Large intestine (tissue), 3 donors: ENCODE data around the gene CCDC167. TPM values are rescaled to one million over a fixed set of nuclear protein-coding genes. Genes with fewer than 3 reads are reported as not detected.
A peak's percentile ranks its signal among the peaks of the same experiment; 100 is the strongest.
"Not testable (repeated sequence)": the region's sequence is repeated elsewhere in the genome, so short reads cannot be mapped to it uniquely, and the experiment has no call there.

Source experiments
- DNase-seq, 2 donors: peaks; one replicate each; pipeline versions ENCODE4 v3.0.0 to v3.0.0-alpha.2; 2013
- H3K27ac ChIP-seq: one replicate; pipeline ENCODE4 v1.5.1; 2013; ENCODE audit warnings: low read length
- H3K27me3 ChIP-seq: 2 replicates; pipeline ENCODE4 v1.6.1; 2013; ENCODE audit warnings: low read length; ENCODE audit not compliant: control insufficient read depth, insufficient read depth
- H3K36me3 ChIP-seq: 2 replicates; pipeline ENCODE4 v1.6.1; 2013; ENCODE audit warnings: low read length; ENCODE audit not compliant: control insufficient read depth, insufficient read depth
- H3K4me1 ChIP-seq: one replicate; pipeline ENCODE4 v1.6.1; 2013; ENCODE audit warnings: low read length; ENCODE audit not compliant: control insufficient read depth, insufficient read depth
- H3K4me3 ChIP-seq: one replicate; pipeline ENCODE4 v1.5.1; 2013; ENCODE audit warnings: low read length
- H3K9me3 ChIP-seq: one replicate; pipeline ENCODE4 v1.6.1; 2013; ENCODE audit warnings: mild to moderate bottlenecking, low read depth, low read length, moderate library complexity; ENCODE audit not compliant: control insufficient read depth
- WGBS: methylation state at CpG from one replicate; pipeline ENCODE4 v1.1.5; 2013; ENCODE audit warnings: low lambda C conversion rate; ENCODE audit not compliant: insufficient coverage; 5-methylcytosine and 5-hydroxymethylcytosine counted together
- polyA plus RNA-seq: library from polyadenylated mRNA; unstranded; fragments of 120-200 nt; gene quantifications from one replicate; pipeline ENCODE4 v1.2.1, GENCODE V29; 2013

CCDC167 gene
- polyA plus RNA-seq, 1 donor: 18.1 TPM

DNA sequence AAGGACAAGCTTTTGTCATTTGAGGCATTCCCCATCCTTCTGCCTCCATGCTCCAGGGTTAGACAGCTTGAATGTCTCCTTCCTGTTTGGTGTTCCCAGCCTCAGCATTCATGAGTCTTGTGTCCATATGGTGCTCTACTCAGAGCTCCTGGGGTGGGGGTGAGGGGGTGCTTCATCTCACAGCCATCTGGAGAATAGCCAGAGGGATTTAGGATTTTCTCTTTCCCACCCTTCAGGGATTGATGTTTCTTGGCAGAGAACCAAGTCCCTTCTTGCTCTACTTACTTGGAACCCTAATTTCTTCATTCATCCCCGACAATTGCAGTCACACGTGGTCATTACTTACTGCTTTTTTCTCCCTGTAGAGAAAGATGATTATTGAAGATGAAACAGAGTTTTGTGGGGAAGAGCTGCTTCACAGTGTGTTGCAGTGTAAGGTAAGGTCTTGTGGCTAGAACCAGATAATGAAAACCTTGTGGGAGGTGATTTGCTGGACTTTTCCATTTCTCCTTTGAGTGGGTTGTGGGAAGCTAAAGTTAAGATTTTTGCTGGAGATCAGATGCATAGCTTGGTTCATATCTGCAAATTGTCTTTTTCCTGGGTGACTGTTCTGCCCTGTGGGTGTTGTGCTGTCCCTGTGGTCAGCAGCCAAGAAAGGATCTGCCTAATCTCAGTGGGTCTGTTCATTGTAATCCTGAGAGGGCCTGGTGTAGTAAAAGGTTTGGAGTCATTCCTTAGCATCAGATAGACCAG lies 48.1 kb downstream of the CCDC167 start:
- no peaks in the 10 kb centered on the region for H3K27me3 ChIP-seq
- H3K4me3 ChIP-seq: no peak overlapping the region
- WGBS: no CpG with 5 or more reads among the region's 2 CpGs
- no peaks in the 10 kb centered on the region for H3K4me1 ChIP-seq
- no peak overlapping the region for H3K27ac ChIP-seq
- no peaks in the 10 kb centered on the region for H3K9me3 ChIP-seq
- no peak for DNase-seq
- peaks cover 81% of the 10 kb centered on the region for H3K36me3 ChIP-seq

DNA sequence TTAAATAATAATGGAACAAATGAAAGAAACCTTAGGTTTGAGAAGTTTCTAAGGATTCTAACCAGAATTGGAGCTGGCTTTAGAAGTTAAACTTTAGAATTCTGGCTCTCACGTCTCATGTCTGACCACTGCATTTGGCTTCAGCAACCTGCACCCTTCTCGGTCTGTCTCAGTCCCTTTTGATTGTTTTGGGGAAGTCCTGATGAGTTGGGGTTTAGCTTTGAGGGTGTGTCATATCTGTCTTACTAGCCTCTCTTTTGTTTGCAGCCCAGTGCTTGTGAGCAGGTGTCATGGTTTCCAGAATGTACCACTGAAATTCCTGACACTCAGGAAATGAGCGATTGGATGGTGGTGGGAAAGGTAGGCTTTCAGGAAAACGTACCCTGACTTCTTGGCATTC lies 49.7 kb downstream of the CCDC167 start:
- H3K9me3 ChIP-seq: no peaks in the 10 kb centered on the region
- peaks cover 79% of the 10 kb centered on the region for H3K36me3 ChIP-seq
- H3K4me3 ChIP-seq: no peak overlapping the region
- WGBS: no CpG with 5 or more reads among the region's 4 CpGs
- DNase-seq: no peak
- no peaks in the 10 kb centered on the region for H3K4me1 ChIP-seq
- H3K27ac ChIP-seq: no peak overlapping the region
- H3K27me3 ChIP-seq: no peaks in the 10 kb centered on the region

DNA sequence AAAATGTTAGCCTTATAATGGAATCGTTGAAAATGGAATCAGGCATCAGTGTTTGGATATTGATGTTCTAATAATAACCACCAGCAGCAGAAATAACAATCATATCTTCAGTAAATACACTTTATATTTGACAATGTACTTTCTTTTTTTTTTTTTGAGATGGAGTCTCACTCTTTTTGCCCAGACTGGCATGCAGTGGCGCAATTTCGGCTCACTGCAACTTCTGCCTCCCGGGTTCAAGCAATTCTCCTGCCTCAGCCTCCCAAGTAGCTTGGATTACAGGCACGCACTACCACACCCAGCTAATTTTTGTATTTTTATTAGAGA lies 56.5 kb downstream of the CCDC167 start:
- H3K27me3 ChIP-seq, H3K4me3 ChIP-seq, H3K27ac ChIP-seq, H3K4me1 ChIP-seq, DNase-seq, H3K9me3 ChIP-seq: not testable (repeated sequence)
- WGBS: no CpG with 5 or more reads among the region's 5 CpGs
- peaks cover 49% of the 10 kb centered on the region for H3K36me3 ChIP-seq

DNA sequence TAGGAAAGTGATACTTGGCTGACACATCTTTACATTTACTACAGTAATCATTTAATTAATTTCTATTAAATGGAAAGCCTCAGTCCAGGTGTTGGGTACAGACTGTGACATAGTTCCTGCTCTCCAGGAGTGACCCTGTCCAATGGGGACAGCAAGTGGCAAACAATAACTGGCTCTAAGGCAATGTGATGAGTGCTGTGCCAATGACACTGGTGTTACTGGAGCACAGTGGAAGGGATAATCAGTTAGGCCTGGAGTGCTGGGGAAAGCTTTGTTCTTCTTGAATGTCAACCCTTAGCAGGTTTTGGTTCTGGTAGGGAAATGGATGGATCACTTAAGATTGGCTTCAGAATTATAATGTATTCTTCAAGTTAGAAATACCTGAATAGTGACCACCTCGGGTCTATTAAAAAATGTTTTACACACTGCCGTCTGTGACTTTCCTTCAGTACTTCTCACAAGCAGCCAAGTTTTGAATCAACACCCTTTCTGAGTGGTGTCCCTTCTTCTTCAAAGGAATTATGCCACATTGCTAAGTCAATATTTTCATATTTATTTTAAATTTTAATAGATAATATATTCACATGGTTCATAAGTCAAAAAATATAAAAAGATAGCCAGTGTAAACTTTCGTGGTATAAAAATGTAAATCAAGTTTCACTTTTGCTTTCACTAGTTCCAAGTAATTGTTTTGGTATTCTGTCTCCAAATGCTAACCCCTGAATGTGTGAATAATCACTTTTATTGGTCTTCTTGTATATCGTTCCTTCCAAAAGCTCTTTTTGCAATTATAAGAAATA lies 57.1 kb downstream of the CCDC167 start:
- DNase-seq: no peak
- H3K9me3 ChIP-seq: no peaks in the 10 kb centered on the region
- no peaks in the 10 kb centered on the region for H3K27me3 ChIP-seq
- H3K36me3 ChIP-seq: peaks cover 49% of the 10 kb centered on the region
- no peaks in the 10 kb centered on the region for H3K4me1 ChIP-seq
- no peak overlapping the region for H3K27ac ChIP-seq
- no peak overlapping the region for H3K4me3 ChIP-seq
- 92% methylated on average over 2 of the region's 4 CpGs for WGBS

DNA sequence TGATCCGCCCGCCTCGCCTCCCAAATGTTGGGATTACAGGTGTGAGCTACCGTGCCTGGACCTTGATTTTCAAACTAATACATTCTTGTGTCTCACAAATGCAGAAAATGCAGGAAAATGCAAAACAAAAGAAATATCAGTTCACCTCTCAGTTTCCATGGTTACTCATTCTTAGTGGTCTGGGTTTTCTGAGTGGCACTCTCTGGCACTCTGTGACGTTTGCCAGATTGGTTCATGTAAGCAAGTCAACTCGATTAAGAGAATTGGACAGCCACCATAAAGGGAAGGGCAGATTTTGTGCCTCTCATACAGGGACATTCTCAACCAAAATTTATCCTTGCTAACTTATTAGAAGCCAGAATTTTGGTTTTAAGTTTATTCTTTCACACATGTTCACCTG lies 58.0 kb downstream of the CCDC167 start:
- no peak for DNase-seq
- no peaks in the 10 kb centered on the region for H3K9me3 ChIP-seq
- no peaks in the 10 kb centered on the region for H3K27me3 ChIP-seq
- H3K27ac ChIP-seq: no peak overlapping the region
- H3K4me3 ChIP-seq: no peak overlapping the region
- H3K4me1 ChIP-seq: no peaks in the 10 kb centered on the region
- 82% methylated on average over 2 of the region's 6 CpGs for WGBS
- H3K36me3 ChIP-seq: peaks cover 47% of the 10 kb centered on the region

DNA sequence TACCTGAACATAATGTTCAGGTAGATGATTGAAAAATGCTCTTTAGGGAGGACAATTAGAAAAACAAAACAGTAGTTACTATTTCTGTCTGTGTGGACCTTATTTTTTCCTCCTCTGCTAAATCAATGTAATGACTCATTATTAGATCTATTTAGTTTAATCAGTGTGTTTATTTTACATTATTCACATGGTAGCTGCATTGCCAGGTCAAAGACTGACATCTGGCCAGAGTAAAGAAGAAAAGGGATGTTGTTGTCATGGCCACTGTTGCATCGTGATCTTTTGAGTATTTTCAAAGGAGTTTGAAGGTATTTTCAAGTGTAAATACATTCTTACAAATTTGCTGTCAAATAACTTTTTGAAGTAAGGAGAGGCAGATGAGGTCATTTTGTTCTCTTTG lies 60.8 kb downstream of the CCDC167 start:
- no peaks in the 10 kb centered on the region for H3K27me3 ChIP-seq
- peaks cover 46% of the 10 kb centered on the region for H3K36me3 ChIP-seq
- no peaks in the 10 kb centered on the region for H3K4me1 ChIP-seq
- 100% methylated on average over 1 of the region's 1 CpG for WGBS
- no peak overlapping the region for H3K4me3 ChIP-seq
- DNase-seq: no peak
- H3K9me3 ChIP-seq: no peaks in the 10 kb centered on the region
- no peak overlapping the region for H3K27ac ChIP-seq

GRCh38 chr6:37435816-37436215 lies 63.9 kb downstream of the CCDC167 start:
- Histone ChIP-seq H3K4me3 (no peak overlapping the region), H3K27ac (no peak overlapping the region), H3K36me3 (peaks cover 38% of the 10 kb centered on the region), H3K9me3 (no peaks in the 10 kb centered on the region), H3K27me3 (no peaks in the 10 kb centered on the region), H3K4me1 (no peaks in the 10 kb centered on the region)
- 78% methylated on average over 5 of the region's 5 CpGs for WGBS
- DNase-seq: no peak

- no CpG with 5 or more reads among the region's 4 CpGs for WGBS
- H3K36me3 ChIP-seq: peaks cover 36% of the 10 kb centered on the region
- no peaks in the 10 kb centered on the region for H3K4me1 ChIP-seq
- H3K4me3 ChIP-seq: no peak overlapping the region
- H3K27me3 ChIP-seq: no peaks in the 10 kb centered on the region
- no peak overlapping the region for H3K27ac ChIP-seq
- H3K9me3 ChIP-seq: no peaks in the 10 kb centered on the region
- DNase-seq: no peak
These were observed 64.3 kb downstream of the CCDC167 start for GRCh38 chr6:37435373-37435772.

DNA sequence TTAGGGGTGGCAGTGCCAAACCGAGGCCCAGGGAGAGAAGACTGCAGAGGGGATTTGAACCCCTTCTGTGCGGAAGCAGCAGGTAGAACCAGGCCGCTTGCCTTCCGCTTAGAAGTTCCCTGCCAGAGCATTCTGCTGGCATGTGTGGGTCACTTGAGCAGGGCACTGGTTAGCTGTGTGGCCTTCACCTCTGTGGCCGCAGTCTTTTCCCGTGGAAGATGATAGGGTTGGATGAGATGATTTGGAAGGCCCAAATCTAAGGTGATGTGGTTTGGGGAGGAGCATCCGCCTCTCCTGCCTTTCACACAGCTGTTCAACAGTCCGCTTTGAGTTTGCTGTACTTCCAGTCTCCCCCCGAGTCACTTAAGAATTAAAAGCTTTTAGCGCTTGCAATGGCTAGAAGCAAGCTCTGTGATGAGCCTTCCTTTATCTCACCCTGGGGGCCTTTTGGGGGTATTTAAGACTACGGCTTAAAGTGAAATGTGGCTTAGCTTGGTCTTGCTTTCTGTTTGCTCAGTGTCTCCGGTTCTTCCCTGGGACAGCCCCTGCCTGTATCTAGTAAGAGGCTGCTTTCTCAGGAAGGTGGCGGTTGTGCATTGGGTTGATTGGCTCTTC lies 65.9 kb downstream of the CCDC167 start:
- Histone ChIP-seq H3K27ac (peak overlapping the region; percentile 69), H3K36me3 (peaks cover 29% of the 10 kb centered on the region), H3K9me3 (no peaks in the 10 kb centered on the region), H3K4me3 (peak overlapping the region; percentile 88), H3K27me3 (no peaks in the 10 kb centered on the region), H3K4me1 (no peaks in the 10 kb centered on the region)
- no CpG with 5 or more reads among the region's 13 CpGs for WGBS
- DNase-seq: peak in 1 of 2 donors; percentile 46
